HG03565 (cell line): ENCODE data around the gene NRTN.

Experiments
- ATAC-seq: cut with Tn5 transposase; IDR thresholded peaks from one replicate; pipeline ENCODE4 v1.9.1; 2021; ENCODE audit warnings: mild to moderate bottlenecking, moderate library complexity; ENCODE audit not compliant: unreplicated experiment

NRTN gene

GRCh38 chr19:5789886-5790558 lies 14.8 kb upstream of the NRTN start:
- ATAC-seq, result no peak

DNA sequence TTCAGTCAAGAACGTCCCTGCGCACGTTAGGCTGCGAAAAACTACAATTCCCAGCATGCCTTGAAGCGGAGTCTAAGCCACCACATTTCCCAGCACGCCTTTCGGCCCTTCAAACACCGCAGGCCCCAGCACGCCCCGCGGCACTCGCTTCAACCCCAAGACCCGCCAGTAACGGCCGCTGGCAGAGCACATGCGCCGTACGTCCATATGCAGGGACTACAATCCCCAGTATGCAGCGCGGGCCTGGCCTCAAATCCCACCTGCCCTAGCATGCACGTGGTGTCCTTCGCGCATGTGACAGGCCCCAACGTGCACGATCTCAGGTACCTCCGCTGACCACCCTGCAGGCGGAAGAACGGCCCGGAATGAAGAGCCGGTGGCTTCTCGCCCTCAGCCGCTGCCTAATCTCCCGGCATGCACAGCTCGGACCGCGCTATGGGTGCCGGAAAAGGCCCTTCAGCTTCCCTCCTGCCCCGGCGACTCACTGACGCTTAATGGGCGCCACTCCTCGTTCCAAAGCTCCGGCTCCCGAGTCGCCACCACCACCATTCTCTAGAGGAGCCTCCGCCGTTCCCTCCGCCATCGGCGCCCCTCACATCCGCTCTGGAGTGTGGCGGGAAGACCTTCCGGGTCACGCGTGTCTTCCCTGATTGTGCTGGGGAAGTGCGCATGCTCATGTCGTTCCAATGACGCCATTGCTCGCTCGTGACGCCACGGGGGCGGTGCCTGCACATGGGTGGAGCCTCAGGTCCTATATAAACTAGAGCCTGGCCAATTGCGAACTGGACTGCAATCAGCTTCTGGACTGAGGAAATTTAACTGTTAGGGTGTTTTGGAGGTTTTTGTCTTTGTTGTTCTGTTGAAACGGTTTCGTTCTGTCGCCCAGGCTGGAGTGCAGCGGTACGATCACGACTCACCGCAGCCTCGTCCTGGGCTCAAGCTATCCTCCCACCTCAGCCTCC lies 14.0 kb upstream of the NRTN start, which contains the start of gene DUS3L:
DUS3L (minus strand) TSS at position 605 of the 962 bp plus-strand sequence; CDS start at position 583, 22 bp downstream.
- ATAC-seq, result peak; percentile 89

DNA sequence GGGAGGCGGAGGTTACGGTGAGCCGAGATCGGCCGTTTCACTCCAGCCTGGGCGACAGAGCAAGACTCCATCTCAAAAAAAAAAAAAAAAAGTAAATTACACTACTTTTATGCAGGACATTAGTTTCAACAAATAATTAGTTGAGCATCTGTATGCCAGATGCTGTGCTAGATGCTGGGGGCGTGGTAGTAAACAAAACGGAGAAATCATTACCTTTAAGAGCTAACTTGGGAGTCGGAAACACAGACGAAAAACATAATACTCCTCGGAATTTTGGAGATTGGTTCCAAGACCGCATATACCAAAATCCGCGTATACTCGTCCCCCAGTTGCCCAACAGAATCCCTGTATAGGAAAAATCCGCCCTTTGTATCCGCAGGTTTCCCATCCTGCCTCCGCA lies 12.6 kb upstream of the NRTN start:
- ATAC-seq, result no peak

DNA sequence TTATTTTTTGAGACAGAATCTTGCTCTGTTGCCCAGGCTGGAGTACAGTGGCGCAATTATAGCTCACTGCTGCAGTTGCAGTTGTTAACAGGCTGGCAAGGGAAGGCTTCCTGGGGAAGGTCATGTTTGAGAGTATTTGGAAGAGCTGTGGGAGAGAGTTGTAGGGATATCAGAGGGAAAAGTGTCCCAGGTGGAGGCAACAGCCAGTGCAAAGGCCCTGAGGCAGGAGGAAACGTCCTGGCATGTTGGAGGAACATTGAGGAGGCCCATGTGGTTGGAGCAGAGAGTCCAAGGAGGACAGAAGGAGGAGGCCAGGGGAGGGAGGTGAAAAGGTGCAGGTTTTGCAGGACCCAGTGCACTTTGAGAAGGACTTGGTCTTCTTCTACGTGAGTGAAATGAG lies 11.7 kb upstream of the NRTN start:
- ATAC-seq, result no peak

DNA sequence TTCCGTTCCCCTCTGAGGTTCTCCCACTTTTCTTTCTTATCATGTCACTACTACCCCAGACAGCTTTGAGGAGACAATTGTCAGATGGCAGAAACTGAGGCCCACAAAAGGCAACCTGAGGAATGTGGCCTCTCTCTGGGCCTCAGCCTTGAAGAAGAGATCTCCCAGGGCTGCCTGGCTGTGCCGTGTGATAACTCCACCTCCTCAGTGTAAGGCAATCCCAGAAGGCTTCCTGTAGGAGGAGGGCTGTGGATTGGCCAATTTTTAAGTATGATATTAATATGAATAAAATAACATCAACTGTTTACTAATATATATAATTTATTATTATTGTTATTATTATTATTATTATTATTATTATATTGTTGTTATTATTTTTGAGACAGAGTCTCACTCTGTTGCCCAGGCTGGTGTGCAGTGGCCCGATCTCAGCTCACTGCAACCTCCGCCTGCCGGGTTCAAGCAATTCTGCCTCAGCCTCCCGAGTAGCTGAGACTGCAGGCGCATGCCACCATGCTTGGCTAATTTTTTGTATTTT lies 9.4 kb upstream of the NRTN start:
- no peak for ATAC-seq

GRCh38 chr19:5798244-5798643 lies 6.6 kb upstream of the NRTN start:
- ATAC-seq, result no peak

GRCh38 chr19:5799247-5800241 lies 5.3 kb upstream of the NRTN start:
- ATAC-seq, result no peak

- no peak for ATAC-seq
Observed at GRCh38 chr19:5800361-5801270, 4.3 kb upstream of the NRTN start.

DNA sequence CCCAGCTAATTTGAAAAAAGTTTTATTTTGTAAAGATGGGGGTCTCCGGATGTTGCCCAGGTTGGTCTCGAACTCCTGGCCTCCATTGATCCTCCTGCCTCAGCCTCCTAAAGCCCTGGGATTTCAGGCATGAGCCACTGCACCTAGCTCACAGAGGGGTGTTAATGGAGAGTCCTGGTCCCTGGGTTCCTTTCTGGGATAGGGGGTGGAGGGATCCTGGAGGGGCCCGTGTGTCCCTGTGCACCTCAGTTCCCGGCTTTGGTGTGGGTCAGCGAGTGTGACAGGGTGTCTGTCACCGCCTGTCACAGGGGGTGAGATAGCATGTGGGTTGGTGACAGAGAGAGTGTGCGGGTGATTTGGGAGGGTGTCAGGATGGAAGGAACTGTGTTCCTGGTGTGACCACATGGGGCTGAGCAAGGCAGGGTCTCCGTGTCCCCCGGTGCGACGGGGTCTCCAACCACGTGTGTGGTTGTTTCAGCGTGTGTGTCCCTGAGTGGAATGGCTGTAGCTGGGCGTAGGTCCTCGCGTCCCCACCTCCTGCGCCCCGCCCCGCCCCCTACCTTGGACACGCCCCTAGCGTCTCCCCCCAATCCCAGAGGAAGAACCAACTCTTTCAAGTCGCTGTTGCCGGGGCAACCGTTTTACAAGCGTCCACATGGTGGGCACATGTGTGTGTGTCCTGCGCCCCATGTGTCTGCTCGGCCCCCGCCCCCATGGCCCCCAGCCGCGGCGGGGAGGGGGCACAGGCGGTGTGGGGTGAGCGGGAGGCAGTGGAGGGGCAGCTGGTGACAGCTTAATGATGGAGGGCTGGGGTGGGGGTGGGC lies 2.9 kb upstream of the NRTN start:
- no peak for ATAC-seq

GRCh38 chr19:5803441-5803751 lies 1.5 kb upstream of the NRTN start:
- no peak for ATAC-seq

GRCh38 chr19:5803752-5804515 lies 933 bp upstream of the NRTN start:
- ATAC-seq, result peak; percentile 61

GRCh38 chr19:5805462-5806132 lies 730 bp downstream of the NRTN start:
- ATAC-seq, result no peak

- ATAC-seq, result no peak
Observed at GRCh38 chr19:5806133-5806489, 1.2 kb downstream of the NRTN start.

GRCh38 chr19:5806905-5807304 lies 2.0 kb downstream of the NRTN start:
- ATAC-seq, result no peak

GRCh38 chr19:5808120-5808816 lies 3.4 kb downstream of the NRTN start:
- ATAC-seq, result no peak

GRCh38 chr19:5809053-5809452 lies 4.2 kb downstream of the NRTN start:
- ATAC-seq, result no peak

- no peak for ATAC-seq
Observed at GRCh38 chr19:5809469-5809868, 4.6 kb downstream of the NRTN start.
